Fibroblast of lung (primary cell): ENCODE data around the gene MACROD2. TPM values are rescaled to one million over a fixed set of nuclear protein-coding genes. Genes with fewer than 3 reads are reported as not detected.

ENCODE experiments used
- DNase-seq, 2 donors: peaks; one replicate each; pipeline versions ENCODE4 v3.0.0 to v3.0.0-alpha.2; 2010; ENCODE audit warnings: low read depth in 2 of 2
- H2AFZ ChIP-seq: 2 replicates; pipeline ENCODE4 v1.5.1; 2012; ENCODE audit warnings: low read length, control low read depth, inconsistent platforms
- H3K27ac ChIP-seq: 2 replicates; pipeline ENCODE4 v1.5.1; 2011; ENCODE audit warnings: low read length, control low read depth; ENCODE audit not compliant: insufficient read depth
- H3K27me3 ChIP-seq: 2 replicates; pipeline ENCODE4 v1.5.1; 2011; ENCODE audit warnings: mild to moderate bottlenecking, low read length; ENCODE audit not compliant: control insufficient read depth, insufficient read depth
- H3K36me3 ChIP-seq: 2 replicates; pipeline ENCODE4 v1.5.1; 2011; ENCODE audit warnings: low read length; ENCODE audit not compliant: control insufficient read depth, insufficient read depth
- H3K4me1 ChIP-seq: 2 replicates; pipeline ENCODE4 v1.5.1; 2011; ENCODE audit warnings: low read length; ENCODE audit not compliant: control insufficient read depth, insufficient read depth; ENCODE audit errors: extremely low read depth
- H3K4me2 ChIP-seq: 2 replicates; pipeline ENCODE4 v1.5.1; 2011; ENCODE audit warnings: low read length, control low read depth; ENCODE audit not compliant: insufficient read depth; ENCODE audit errors: extremely low read depth
- H3K4me3 ChIP-seq, 4 experiments: fragments of 200-600 bp in 1 of 4; sonication (generic) in 1 of 4; replicated peaks in 1 of 4; 2 replicates each; pipeline ENCODE4 v1.5.1; 2011 to 2016; ENCODE audit warnings: low read length in 4 of 4, low read depth in 3 of 4, mild to moderate bottlenecking in 3 of 4, control low read depth in 2 of 4, inconsistent platforms in 1 of 4, mixed read lengths in 1 of 4; ENCODE audit not compliant: insufficient read depth in 1 of 4; ENCODE audit errors: control extremely low read depth in 1 of 4
- H3K79me2 ChIP-seq: 2 replicates; pipeline ENCODE4 v1.5.1; 2012; ENCODE audit warnings: mild to moderate bottlenecking, low read length, inconsistent platforms; ENCODE audit not compliant: control insufficient read depth, insufficient read depth
- H3K9ac ChIP-seq: 2 replicates; pipeline ENCODE4 v1.5.1; 2011; ENCODE audit warnings: mild to moderate bottlenecking, low read length, control low read depth; ENCODE audit not compliant: insufficient read depth
- H3K9me3 ChIP-seq: 2 replicates; pipeline ENCODE4 v1.5.1; 2012; ENCODE audit warnings: low read depth, low read length; ENCODE audit not compliant: control insufficient read depth, insufficient read depth
- H4K20me1 ChIP-seq: 2 replicates; pipeline ENCODE4 v1.5.1; 2011; ENCODE audit warnings: low read length; ENCODE audit not compliant: control insufficient read depth, insufficient read depth; ENCODE audit errors: extremely low read depth
- EZH2 ChIP-seq: IDR thresholded peaks from 2 replicates; pipeline ENCODE4 v1.5.1; 2012; ENCODE audit warnings: low read length, control low read depth, mild to moderate bottlenecking; ENCODE audit errors: missing control alignments
- polyA plus RNA-seq, 2 donors: library from polyadenylated mRNA; depleted of rRNA in 1 of 2; stranded (reverse) in 1 of 2; unstranded in 1 of 2; fragments of >200 nt; gene quantifications; 2 replicates each; pipeline ENCODE4 v1.2.1, GENCODE V29; 2011 to 2012; ENCODE audit warnings: missing spikeins in 1 of 2
- total RNA-seq: library from RNA; depleted of rRNA; stranded (reverse); fragments of >200 nt; gene quantifications from 2 replicates; pipeline ENCODE4 v1.2.1, GENCODE V29; 2014
- TF ChIP-seq, protein P1 (sequence below), 2 donors: IDR thresholded peaks in 1 of 2; conservative IDR thresholded peaks in 1 of 2; 1 replicate in 1 of 2; 2 replicates in 1 of 2; pipeline ENCODE4 v1.5.1; 2011 to 2012; ENCODE audit warnings: low read length in 2 of 2, control low read depth in 1 of 2, inconsistent platforms in 1 of 2, low read depth in 1 of 2, mild to moderate bottlenecking in 1 of 2

The MACROD2 gene
- total and polyA plus RNA-seq, 2 donors (not counting 1 experiment from before 2014, with no cell fraction given), result 0.54 to 1.7 TPM

DNA sequence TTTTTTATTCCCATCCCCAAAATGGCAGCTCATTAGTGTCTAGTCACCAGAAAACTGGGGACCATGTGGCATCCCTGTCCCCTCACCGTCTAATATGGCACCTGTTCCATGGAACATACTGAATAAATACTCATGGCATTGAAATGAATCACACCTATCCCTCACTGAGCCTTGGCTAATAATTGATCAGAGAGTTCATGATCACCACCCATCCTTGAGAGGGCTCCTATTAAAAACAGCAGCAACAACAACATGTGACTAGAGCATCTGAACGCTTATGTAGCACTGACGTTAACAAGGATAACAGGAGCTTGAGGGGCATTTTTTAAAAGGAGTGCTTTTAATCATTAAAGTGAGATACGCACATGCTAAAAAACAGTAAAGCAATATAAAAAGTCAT lies 1453.7 kb downstream of the MACROD2 start:
- Histone ChIP-seq H3K36me3 (no peaks in the 10 kb centered on the region), H3K4me1 (no peaks in the 10 kb centered on the region), H3K9me3 (no peaks in the 10 kb centered on the region), H3K79me2 (no peaks in the 10 kb centered on the region), H3K4me2 (no peak overlapping the region), H3K9ac (no peak overlapping the region), H4K20me1 (no peaks in the 10 kb centered on the region), H3K4me3 (no peak overlapping the region), H3K27me3 (no peaks in the 10 kb centered on the region), H3K27ac (no peak overlapping the region), H2AFZ (no peak overlapping the region)
- DNase-seq, result no peak
- TF ChIP-seq, protein P1, sequence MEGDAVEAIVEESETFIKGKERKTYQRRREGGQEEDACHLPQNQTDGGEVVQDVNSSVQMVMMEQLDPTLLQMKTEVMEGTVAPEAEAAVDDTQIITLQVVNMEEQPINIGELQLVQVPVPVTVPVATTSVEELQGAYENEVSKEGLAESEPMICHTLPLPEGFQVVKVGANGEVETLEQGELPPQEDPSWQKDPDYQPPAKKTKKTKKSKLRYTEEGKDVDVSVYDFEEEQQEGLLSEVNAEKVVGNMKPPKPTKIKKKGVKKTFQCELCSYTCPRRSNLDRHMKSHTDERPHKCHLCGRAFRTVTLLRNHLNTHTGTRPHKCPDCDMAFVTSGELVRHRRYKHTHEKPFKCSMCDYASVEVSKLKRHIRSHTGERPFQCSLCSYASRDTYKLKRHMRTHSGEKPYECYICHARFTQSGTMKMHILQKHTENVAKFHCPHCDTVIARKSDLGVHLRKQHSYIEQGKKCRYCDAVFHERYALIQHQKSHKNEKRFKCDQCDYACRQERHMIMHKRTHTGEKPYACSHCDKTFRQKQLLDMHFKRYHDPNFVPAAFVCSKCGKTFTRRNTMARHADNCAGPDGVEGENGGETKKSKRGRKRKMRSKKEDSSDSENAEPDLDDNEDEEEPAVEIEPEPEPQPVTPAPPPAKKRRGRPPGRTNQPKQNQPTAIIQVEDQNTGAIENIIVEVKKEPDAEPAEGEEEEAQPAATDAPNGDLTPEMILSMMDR (conservative IDR thresholded peaks at IDR 0.05 in 1 of 2, IDR thresholded peaks at IDR 0.05 in 1 of 2; ENCODE audit: low read depth in 1 of 2, low read length in 2 of 2), result no peak
- TF ChIP-seq EZH2, result no peak

DNA sequence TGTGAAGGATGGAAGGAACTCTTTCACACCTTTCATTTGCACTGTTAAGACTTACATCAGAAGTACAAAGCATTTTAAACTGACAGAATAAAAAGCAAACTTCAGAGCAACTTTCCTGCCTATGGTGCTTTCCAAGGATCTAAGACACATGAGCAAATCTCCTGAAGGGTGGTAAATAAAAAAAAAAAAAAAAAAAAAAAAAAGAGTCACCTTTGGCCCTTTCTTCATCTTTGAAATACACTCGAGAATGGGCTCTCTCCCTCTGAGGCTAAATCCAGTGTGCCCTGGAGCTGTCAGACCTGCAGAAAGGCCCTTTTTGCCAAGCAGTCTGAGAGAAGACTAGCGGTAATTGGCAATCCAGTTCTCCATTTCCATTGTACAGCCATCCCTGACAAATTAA lies 1455.9 kb downstream of the MACROD2 start:
- Histone ChIP-seq H3K4me3 (no peak overlapping the region), H3K9me3 (no peaks in the 10 kb centered on the region), H3K4me1 (no peaks in the 10 kb centered on the region), H3K9ac (no peak overlapping the region), H3K79me2 (no peaks in the 10 kb centered on the region), H3K27me3 (no peaks in the 10 kb centered on the region), H2AFZ (no peak overlapping the region), H3K4me2 (no peak overlapping the region), H3K36me3 (no peaks in the 10 kb centered on the region), H3K27ac (no peak overlapping the region), H4K20me1 (no peaks in the 10 kb centered on the region)
- TF ChIP-seq, protein P1 (conservative IDR thresholded peaks at IDR 0.05 in 1 of 2, IDR thresholded peaks at IDR 0.05 in 1 of 2; ENCODE audit: low read depth in 1 of 2, low read length in 2 of 2), result no peak
- TF ChIP-seq EZH2, result no peak
- DNase-seq, result no peak

DNA sequence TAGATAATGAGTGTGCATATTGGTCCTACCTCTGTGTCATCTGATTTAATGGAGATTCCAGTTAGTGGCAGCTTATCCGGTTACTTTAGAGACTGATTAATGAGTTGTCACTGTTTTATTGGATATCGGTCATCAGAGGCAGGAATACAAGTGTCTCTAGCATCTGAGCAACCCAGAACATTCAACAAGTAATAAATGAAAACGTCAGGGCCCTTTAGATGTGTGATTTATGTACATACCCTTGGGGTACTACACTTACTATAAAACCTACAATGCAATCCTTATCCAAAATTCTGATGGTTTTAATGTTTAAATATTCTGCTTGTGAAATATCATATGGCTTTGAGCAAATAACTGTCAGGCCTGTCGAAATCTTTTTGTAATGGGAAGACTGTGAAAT lies 1460.0 kb downstream of the MACROD2 start:
- Histone ChIP-seq H3K4me2 (no peak overlapping the region), H4K20me1 (no peaks in the 10 kb centered on the region), H3K9ac (no peak overlapping the region), H3K9me3 (no peaks in the 10 kb centered on the region), H2AFZ (no peak overlapping the region), H3K4me3 (no peak overlapping the region), H3K79me2 (no peaks in the 10 kb centered on the region), H3K36me3 (no peaks in the 10 kb centered on the region), H3K4me1 (no peaks in the 10 kb centered on the region), H3K27ac (no peak overlapping the region), H3K27me3 (no peaks in the 10 kb centered on the region)
- DNase-seq, result no peak
- TF ChIP-seq EZH2, result no peak
- TF ChIP-seq, protein P1 (conservative IDR thresholded peaks at IDR 0.05 in 1 of 2, IDR thresholded peaks at IDR 0.05 in 1 of 2; ENCODE audit: low read depth in 1 of 2, low read length in 2 of 2), result no peak
